DMS153 treated with DMSO at 0.1 percent for 48 hours (cell line): ENCODE results near the gene CFHR2.
"Not testable (repeated sequence)": the region's sequence is repeated elsewhere in the genome, so short reads cannot be mapped to it uniquely, and the experiment has no call there.

Experiments
- DNase-seq: peaks from one replicate; lab custom pipeline; 2025; ENCODE audit not compliant: unreplicated experiment; lab: John Stamatoyannopoulos, UW

The CFHR2 gene

DNA sequence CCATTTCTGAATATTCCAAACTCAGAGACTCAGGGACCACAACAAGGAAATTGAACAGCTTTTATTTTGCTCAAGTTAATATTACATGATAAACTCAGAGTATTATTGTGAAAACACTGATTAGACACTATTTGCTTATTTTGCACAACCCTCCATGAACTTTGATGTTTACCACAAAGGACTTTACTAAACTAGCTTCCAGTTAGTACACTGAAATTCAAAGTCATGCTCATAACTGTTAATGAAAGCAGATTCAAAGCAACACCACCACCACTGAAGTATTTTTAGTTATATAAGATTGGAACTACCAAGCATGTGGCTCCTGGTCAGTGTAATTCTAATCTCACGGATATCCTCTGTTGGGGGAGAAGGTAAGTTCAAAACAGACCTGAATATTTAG, at the start of gene CFHR2:
Gene CFHR2 (plus strand): TSS at position 171 of the 400 bp plus-strand sequence. CDS start 143 bp downstream, at position 314.
- DNase-seq = not testable (repeated sequence)

GRCh38 chr1:196896355-196896754, 47.2 kb upstream of the CFHR2 start:
- no peak for DNase-seq

DNA sequence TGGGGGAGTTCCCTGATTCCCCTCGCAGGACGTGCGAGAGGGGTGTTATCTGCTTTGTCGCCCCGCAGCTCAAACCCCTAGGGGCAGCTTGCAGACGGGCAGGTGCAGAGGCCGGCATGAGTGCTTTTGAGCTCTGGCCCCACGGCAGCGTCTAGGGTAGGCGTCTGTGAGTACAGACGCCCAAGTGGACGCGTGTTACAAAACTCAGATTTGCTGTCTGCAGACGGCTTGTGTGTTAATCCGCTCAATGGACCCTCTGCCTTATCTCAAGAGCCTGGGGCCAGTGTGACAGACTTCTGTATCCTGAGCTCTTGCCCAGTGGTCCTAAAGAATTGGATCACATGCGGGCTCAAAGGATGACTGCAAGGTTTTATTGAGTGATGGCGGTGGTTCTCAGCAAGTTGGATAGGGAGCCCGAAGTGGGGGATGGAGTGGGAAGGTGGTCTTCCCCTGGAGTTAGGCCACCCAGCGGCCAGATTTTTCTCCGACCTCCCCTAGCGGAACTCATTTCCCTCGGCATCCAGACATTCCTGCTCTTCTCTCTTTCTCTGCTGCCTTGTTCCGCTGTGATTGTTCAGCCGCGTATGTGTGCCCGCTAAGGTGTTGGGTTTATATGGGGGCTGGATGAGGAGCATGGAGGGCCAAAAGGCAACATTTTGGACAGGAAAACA, 46.2 kb upstream of the CFHR2 start:
- no peak for DNase-seq

- DNase-seq = no peak
Observed at GRCh38 chr1:196902344-196902743, 41.2 kb upstream of the CFHR2 start.

DNA sequence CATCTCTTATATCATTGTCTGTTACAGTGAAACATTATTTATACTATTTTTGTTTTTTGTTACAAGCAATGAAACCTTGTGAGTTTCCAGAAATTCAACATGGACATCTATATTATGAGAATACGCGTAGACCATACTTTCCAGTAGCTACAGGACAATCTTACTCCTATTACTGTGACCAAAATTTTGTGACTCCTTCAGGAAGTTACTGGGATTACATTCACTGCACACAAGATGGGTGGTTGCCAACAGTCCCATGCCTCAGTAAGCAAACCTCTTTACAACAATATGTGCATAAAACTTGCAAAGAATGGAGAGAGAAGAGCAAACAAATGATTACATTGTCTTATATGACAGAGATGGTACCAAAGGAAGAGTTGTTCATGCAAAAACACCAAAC, 33.3 kb upstream of the CFHR2 start:
- DNase-seq = no peak

DNA sequence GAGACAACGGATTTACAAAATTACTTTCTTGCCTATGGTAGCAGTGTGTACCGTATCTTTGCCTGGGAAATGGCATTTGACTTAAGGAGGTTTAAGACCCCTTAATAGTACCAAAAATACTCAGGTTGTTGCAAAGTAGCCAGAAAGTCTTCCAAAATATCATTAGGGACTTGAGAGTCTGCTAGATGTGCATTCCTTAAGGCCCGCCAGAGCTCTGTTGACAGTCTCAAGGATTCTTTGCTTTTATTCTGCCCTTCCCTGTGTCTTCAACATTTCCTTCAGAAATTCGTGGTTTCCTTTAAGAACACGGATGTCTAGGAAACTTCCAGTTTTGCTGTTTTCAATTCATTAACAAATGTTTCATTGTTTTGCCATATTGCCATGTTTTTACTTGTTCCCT, 31.3 kb upstream of the CFHR2 start:
- not testable (repeated sequence) for DNase-seq

DNA sequence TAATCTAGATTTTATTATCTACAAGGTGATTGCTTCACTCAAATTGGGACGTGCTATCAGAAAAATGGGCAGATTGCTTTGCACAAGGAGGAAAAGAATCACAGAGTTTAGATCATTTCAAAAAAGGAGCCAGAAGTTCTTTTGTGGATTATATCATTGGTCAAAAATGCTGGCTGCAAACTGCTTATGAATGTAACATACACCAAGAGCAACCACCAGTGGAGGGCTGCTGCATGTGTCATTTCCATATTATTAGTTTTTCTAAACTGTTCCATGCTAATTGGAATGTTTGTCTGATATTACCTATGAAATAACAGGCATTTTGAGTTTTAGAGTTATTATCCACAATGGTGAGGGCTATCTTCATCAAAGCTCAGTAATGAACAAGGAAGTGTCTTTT, 16.7 kb upstream of the CFHR2 start:
- not testable (repeated sequence) for DNase-seq

DNA sequence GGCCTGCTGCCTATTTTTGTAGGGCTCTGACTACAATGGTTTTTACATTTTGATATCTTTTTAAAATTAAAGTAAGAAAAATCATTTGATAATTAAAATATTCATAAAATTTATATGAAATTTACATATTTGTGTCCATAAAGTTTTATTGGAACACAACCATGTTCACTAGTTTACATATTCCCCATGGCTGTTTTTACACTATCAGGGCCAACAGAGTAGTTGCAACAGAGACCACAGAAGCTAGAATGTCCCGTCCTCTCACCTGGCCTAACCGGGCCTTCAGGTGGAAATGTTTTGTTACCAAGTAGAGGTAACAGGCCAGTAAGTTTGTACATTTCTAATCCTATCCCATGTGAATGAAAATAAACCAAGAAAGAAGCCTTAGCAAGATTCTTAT, 10.7 kb upstream of the CFHR2 start:
- DNase-seq = not testable (repeated sequence)

DNA sequence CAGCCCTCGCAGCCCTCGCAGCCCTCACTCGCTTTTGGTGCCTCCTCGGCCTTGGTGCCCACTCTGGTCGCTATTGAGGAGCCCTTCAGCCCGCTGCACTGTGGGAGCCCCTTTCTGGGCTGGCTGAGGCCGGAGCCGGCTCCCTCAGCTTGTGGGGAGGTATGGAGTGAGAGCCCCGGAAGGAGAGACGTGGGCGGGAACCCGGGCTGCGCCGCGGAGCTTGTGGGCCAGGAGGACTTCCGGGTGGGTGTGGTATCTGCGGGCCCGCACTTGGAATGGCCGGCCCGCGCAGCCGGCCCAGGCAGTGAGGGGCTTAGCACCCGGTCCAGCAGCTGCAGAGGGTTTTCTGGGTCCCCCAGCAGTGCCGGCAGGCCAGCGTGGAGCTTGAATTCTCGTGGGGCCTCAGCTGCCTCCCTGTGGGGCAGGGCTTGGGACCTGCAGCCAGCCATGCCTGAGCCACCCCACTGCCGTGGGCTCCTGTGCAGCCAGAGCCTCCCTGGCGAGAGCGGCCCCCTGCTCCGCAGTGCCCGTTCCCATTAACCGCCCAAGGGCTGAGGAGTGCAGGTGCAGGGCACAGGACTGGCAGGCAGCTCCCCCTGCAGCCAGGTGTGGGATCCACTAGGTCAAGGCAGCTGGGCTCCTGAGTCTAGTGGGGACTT, 9.9 kb upstream of the CFHR2 start:
- DNase-seq = no peak

GRCh38 chr1:196941474-196941873, 2.1 kb upstream of the CFHR2 start:
- not testable (repeated sequence) for DNase-seq

DNA sequence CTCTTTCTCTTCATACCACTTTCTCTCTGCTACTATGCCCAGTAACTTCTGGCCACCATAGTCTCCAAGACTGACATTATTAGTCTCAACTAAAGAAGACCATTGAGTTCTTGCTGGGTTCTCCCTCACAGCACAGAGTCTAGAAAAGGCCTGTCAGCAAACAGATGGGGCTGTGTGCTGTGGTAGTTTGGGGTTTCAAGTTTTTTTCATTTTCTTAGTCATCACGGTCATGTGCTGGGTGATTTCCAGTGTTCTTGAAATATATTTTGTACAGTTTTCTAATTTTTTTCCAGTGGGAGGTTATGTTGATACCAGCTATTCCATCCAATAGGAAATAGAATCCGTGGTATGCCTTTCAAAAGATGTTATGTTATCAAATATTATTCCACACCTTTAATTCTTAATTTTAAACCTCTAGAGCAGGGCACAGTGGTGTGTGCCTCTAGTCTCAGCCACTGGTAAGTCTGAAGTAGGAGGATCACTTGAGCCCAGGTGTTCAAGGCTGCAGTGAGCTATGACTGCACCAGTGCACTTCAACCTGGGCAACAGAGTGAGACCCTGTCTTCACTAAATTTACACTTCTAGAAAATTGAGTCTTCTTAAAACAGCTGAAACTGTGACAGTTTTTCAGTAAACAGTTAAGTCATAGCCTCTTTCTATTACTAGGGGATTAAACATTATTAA, 8.3 kb downstream of the CFHR2 start:
- DNase-seq = no peak

- DNase-seq = no peak
Observed at GRCh38 chr1:196954778-196955177, 11.2 kb downstream of the CFHR2 start.

DNA sequence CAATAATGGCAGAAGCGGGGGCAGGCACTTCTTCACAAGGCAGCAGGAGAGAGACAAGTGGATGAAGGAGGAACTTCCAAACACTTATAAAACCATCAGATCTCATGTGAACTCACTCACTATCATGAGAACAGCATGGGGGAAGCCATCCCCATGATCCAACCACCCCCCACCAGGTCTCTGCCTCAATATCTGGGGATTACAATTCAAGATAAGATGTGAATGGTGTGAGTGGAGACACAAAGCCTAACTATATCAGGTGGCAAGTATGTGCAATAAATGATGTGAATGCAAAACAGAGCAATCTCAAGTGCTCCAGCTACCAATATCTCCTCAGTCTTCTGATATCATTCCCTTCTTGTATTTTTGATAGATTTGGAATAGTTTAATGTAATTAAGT, 12.4 kb downstream of the CFHR2 start:
- DNase-seq = no peak

GRCh38 chr1:196960854-196961253, 17.3 kb downstream of the CFHR2 start:
- DNase-seq = no peak

DNA sequence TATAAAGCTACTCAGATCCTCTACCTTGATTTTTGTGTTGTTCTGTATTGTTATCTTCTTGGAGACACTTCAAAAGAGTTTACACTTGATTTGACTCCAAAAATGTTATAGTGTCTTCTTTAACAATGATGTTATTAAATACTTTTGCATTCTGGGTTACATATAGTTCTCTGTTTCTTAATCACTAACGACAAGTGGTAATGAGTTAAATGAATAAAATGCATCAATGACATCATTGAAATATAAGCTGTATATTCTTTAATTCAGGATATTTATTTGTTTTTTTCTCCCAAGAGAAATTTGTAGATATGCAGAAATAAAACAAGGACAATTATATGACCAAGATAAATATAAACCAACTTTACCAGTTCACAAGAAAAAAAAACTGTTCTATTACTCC, 26.6 kb downstream of the CFHR2 start:
- no peak for DNase-seq

GRCh38 chr1:196976278-196976677, 32.7 kb downstream of the CFHR2 start:
- DNase-seq = no peak

GRCh38 chr1:196977278-196977677, 33.7 kb downstream of the CFHR2 start, which contains the start of gene CFHR5:
Gene CFHR5 (plus strand): TSS chr1:196977556. CDS start chr1:196977665, 109 bp downstream.
- no peak for DNase-seq

DNA sequence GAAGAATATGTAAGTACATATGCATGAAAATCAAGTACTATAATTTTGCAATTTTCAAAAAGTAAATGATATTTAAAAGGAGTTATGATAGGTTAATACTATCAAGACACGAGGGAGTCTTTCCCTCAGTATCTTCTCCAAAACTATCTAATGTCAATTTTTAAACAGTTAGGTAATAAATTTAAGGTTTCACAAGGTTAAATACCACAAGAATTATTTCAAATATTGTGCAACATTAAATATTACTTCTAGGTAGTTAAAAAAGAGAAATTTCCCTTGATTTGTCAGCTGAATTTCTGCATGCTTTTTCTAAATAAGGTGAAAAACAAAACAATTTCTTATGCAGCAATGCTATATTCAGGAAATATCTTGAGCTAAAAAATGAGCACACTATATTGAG, 37.3 kb downstream of the CFHR2 start:
- no peak for DNase-seq

GRCh38 chr1:196982247-196982646, 38.7 kb downstream of the CFHR2 start:
- DNase-seq = not testable (repeated sequence)

- DNase-seq = peak; percentile 85
Observed at GRCh38 chr1:196991919-196992651, 48.5 kb downstream of the CFHR2 start.

GRCh38 chr1:196993916-196994315, 50.4 kb downstream of the CFHR2 start:
- no peak for DNase-seq
